Measurements from ENCODE around the gene ARL15. TPM values are rescaled to one million over a fixed set of nuclear protein-coding genes. Genes with fewer than 3 reads are reported as not detected.

Gene ARL15
- total RNA-seq, 4 donors from 2014 or later: 10.6 to 24.0 (median 18.9) TPM

GRCh38 chr5:54278036-54278830, 32.1 kb downstream of the ARL15 start:
- no peak overlapping the region for H3K27ac ChIP-seq
- 54 to 88% methylated on average over 2 of the region's 3 CpGs for WGBS, 2 donors (ENCODE audit: low coverage in 1 of 2)
- H3K27me3 ChIP-seq: no peaks in the 10 kb centered on the region
- no peak overlapping the region for H3K4me3 ChIP-seq
- peaks cover 0 to 12% of the 10 kb centered on the region in 2 donors for H3K36me3 ChIP-seq
- no peak for ATAC-seq
- TF ChIP-seq CTCF (IDR thresholded peaks at IDR 0.05): no peak
- no peak for TF ChIP-seq EP300 (IDR thresholded peaks at IDR 0.05)
- no peak for TF ChIP-seq POLR2AphosphoS5 (IDR thresholded peaks at IDR 0.05)
- TF ChIP-seq POLR2A (IDR thresholded peaks at IDR 0.05): no peak
- peaks cover 0 to 12% (median 0%) of the 10 kb centered on the region in 3 donors for H3K4me1 ChIP-seq
- H3K9me3 ChIP-seq: peaks cover 0 to 9% (median 0%) of the 10 kb centered on the region in 3 donors

- 89 to 94% methylated on average over 1 of the region's 1 CpG for WGBS, 2 donors (ENCODE audit: low coverage in 1 of 2)
- H3K27me3 ChIP-seq: no peaks in the 10 kb centered on the region
- no peak overlapping the region for H3K4me3 ChIP-seq
- no peak overlapping the region for H3K27ac ChIP-seq
- TF ChIP-seq CTCF (IDR thresholded peaks at IDR 0.05): no peak
- TF ChIP-seq POLR2AphosphoS5 (IDR thresholded peaks at IDR 0.05): no peak
- no peak for TF ChIP-seq POLR2A (IDR thresholded peaks at IDR 0.05)
- TF ChIP-seq EP300 (IDR thresholded peaks at IDR 0.05): no peak
- peaks cover 0 to 12% of the 10 kb centered on the region in 2 donors for H3K36me3 ChIP-seq
- peaks cover 0 to 9% (median 0%) of the 10 kb centered on the region in 3 donors for H3K9me3 ChIP-seq
- no peak for ATAC-seq
- peaks cover 0 to 12% (median 0%) of the 10 kb centered on the region in 3 donors for H3K4me1 ChIP-seq
Observed at GRCh38 chr5:54276048-54276447, 34.3 kb downstream of the ARL15 start.

- Histone ChIP-seq H3K9me3 (peaks cover 0 to 6% (median 0%) of the 10 kb centered on the region in 3 donors), H3K36me3 (peaks cover 0 to 11% of the 10 kb centered on the region in 2 donors), H3K27ac (no peak overlapping the region), H3K4me3 (no peak overlapping the region), H3K27me3 (no peaks in the 10 kb centered on the region), H3K4me1 (peaks cover 0 to 12% (median 0%) of the 10 kb centered on the region in 3 donors)
- TF ChIP-seq EP300 (IDR thresholded peaks at IDR 0.05) (no peak), POLR2A (IDR thresholded peaks at IDR 0.05) (no peak), CTCF (IDR thresholded peaks at IDR 0.05) (no peak), POLR2AphosphoS5 (IDR thresholded peaks at IDR 0.05) (no peak)
- 84 to 95% methylated on average over 2 to 4 of the region's 4 CpGs for WGBS, 2 donors (ENCODE audit: low coverage in 1 of 2)
- ATAC-seq: no peak
Observed at GRCh38 chr5:54275361-54275760, 35.0 kb downstream of the ARL15 start.

GRCh38 chr5:54274944-54275343, 35.4 kb downstream of the ARL15 start:
- Histone ChIP-seq H3K27me3 (no peaks in the 10 kb centered on the region), H3K9me3 (peaks cover 0 to 2% (median 0%) of the 10 kb centered on the region in 3 donors), H3K4me1 (peaks cover 0 to 12% (median 0%) of the 10 kb centered on the region in 3 donors), H3K36me3 (peaks cover 0 to 7% of the 10 kb centered on the region in 2 donors), H3K27ac (no peak overlapping the region), H3K4me3 (no peak overlapping the region)
- ATAC-seq: no peak
- TF ChIP-seq CTCF (IDR thresholded peaks at IDR 0.05) (no peak), EP300 (IDR thresholded peaks at IDR 0.05) (no peak), POLR2A (IDR thresholded peaks at IDR 0.05) (no peak)
- WGBS, 2 donors (ENCODE audit: low coverage in 1 of 2): 100% methylated on average over 2 of the region's 2 CpGs; no CpG with 5 or more reads in 1 of the 2 donors

- Histone ChIP-seq H3K36me3 (no peaks in the 10 kb centered on the region), H3K27ac (no peak overlapping the region), H3K9me3 (no peaks in the 10 kb centered on the region), H3K4me1 (peaks cover 0 to 10% (median 0%) of the 10 kb centered on the region in 3 donors), H3K4me3 (no peak overlapping the region), H3K27me3 (no peaks in the 10 kb centered on the region)
- no peak for ATAC-seq
- TF ChIP-seq CTCF (IDR thresholded peaks at IDR 0.05) (no peak), EP300 (IDR thresholded peaks at IDR 0.05) (no peak), POLR2AphosphoS5 (IDR thresholded peaks at IDR 0.05) (no peak), POLR2A (IDR thresholded peaks at IDR 0.05) (no peak)
- 86 to 94% methylated on average over 6 of the region's 6 CpGs for whole genome bisulfite sequencing, 2 donors (ENCODE audit: low coverage in 1 of 2)
Observed at GRCh38 chr5:54273715-54274114, 36.7 kb downstream of the ARL15 start.
